Endothelial cell (in vitro differentiated cells): ENCODE results near the gene DEAF1. TPM values are rescaled to one million over a fixed set of nuclear protein-coding genes. Genes with fewer than 3 reads are reported as not detected.

Experiments used
- DNase-seq: peaks from one replicate; pipeline ENCODE4 v3.0.0; 2021; ENCODE audit warnings: low spot score
- H3K27ac Mint-ChIP-seq: one replicate; pipeline ENCODE4 v1.8.0; 2021; ENCODE audit warnings: mixed read lengths, inconsistent platforms; ENCODE audit not compliant: unreplicated experiment
- H3K27me3 Mint-ChIP-seq: one replicate; pipeline ENCODE4 v1.8.0; 2021; ENCODE audit warnings: mild to moderate bottlenecking, moderate library complexity, mixed read lengths, inconsistent platforms; ENCODE audit not compliant: unreplicated experiment
- H3K36me3 Mint-ChIP-seq: one replicate; pipeline ENCODE4 v1.8.0; 2021; ENCODE audit warnings: mild to moderate bottlenecking, low read depth, mixed read lengths, inconsistent platforms; ENCODE audit not compliant: unreplicated experiment
- H3K4me1 Mint-ChIP-seq: one replicate; pipeline ENCODE4 v1.8.0; 2021; ENCODE audit warnings: mild to moderate bottlenecking, mixed read lengths, inconsistent platforms; ENCODE audit not compliant: unreplicated experiment
- H3K4me3 Mint-ChIP-seq: one replicate; pipeline ENCODE4 v1.8.0; 2021; ENCODE audit warnings: mild to moderate bottlenecking, mixed read lengths, inconsistent platforms; ENCODE audit not compliant: unreplicated experiment
- H3K9me3 Mint-ChIP-seq: one replicate; pipeline ENCODE4 v1.8.0; 2021; ENCODE audit warnings: mixed read lengths, inconsistent platforms; ENCODE audit not compliant: unreplicated experiment
- CTCF ChIP-seq: fragments of 200-600 bp; sonication (generic); IDR thresholded peaks from one replicate; pipeline ENCODE4 v1.5.0; 2021; ENCODE audit warnings: antibody characterized with exemption; ENCODE audit not compliant: unreplicated experiment
- total RNA-seq: library from RNA; stranded (reverse); fragmentation: NEBNext Ultra II Directional; extraction: Animal tissue kit (Norgen Biotek cat#: 25700); gene quantifications from one replicate; pipeline ENCODE4 v1.2.1, GENCODE V29; 2021; ENCODE audit not compliant: unreplicated experiment

Gene DEAF1
- total RNA-seq, 1 donor from 2014 or later: 118 TPM

- no peak for TF ChIP-seq CTCF
- H3K9me3 Mint-ChIP-seq: no peaks in the 10 kb centered on the region
- peak within 1 kb of the TSS; percentile 90 for H3K4me3 Mint-ChIP-seq
- H3K27ac Mint-ChIP-seq: peak within 1 kb of the TSS; percentile 87
- H3K4me1 Mint-ChIP-seq: peaks cover 54% of the 10 kb centered on the region
- peaks cover 19% of the 10 kb centered on the region for H3K36me3 Mint-ChIP-seq
- peaks cover 11% of the 10 kb centered on the region for H3K27me3 Mint-ChIP-seq
- peak; percentile 100 for DNase-seq
Observed at GRCh38 chr11:695538-696248, 671 bp upstream of the DEAF1 start, which contains the start of gene TMEM80. Gene TMEM80, plus strand, starts transcription at chr11:695816. Its CDS starts 12 bp downstream, at chr11:695828.

GRCh38 chr11:695288-695537, 191 bp upstream of the DEAF1 start:
- Mint-ChIP-seq H3K36me3 (peaks cover 20% of the 10 kb centered on the region), H3K4me1 (peaks cover 55% of the 10 kb centered on the region), H3K27ac (peak overlapping the region; percentile 87)

DNA sequence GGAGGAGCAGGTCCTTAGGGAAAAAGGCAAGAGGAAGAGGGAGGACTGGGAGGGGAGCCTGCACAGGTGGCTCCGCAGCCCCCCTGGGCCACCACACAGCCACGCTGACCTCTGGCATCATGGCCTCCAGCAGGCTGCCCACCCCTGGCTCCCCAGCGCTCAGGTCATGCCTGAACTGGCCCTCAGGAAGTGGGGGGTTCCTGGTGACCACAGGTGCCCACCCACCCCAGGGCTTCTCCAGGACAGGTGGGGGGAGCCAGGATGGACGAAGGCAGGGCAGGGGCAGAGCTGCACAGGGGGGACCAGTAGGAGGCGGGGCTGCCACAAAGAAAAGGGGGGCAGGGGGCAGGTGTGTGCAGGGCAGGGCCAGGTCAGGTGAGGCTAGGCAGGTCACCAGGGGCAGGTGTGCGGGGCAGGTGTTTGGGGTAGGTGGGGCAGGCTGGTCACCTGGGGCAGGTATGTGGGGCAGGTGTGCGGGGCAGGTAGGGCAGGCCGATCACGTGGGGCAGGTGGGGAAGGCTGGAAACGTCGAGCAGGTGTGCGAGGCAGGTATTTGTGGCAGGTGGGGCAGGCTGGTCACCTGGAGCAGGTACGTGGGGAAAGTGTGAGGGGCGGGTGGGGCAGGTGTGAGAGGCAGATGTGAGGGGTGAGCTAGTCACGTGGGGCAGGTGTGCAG, 997 bp downstream of the DEAF1 start:
- H3K4me3 Mint-ChIP-seq: peak overlapping the region; percentile 89
- TF ChIP-seq CTCF: no peak
- H3K27me3 Mint-ChIP-seq: peaks cover 15% of the 10 kb centered on the region
- peaks cover 20% of the 10 kb centered on the region for H3K36me3 Mint-ChIP-seq
- H3K9me3 Mint-ChIP-seq: no peaks in the 10 kb centered on the region
- peak overlapping the region; percentile 81 for H3K27ac Mint-ChIP-seq
- DNase-seq: no peak
- H3K4me1 Mint-ChIP-seq: peaks cover 60% of the 10 kb centered on the region

More at GRCh38 chr11:695288-695537, 191 bp upstream of the DEAF1 start:
- peak overlapping the region; percentile 86 for H3K4me3 Mint-ChIP-seq
- no peaks in the 10 kb centered on the region for H3K9me3 Mint-ChIP-seq
- no peak for TF ChIP-seq CTCF
- no peak for DNase-seq
- H3K27me3 Mint-ChIP-seq: peaks cover 13% of the 10 kb centered on the region

DNA sequence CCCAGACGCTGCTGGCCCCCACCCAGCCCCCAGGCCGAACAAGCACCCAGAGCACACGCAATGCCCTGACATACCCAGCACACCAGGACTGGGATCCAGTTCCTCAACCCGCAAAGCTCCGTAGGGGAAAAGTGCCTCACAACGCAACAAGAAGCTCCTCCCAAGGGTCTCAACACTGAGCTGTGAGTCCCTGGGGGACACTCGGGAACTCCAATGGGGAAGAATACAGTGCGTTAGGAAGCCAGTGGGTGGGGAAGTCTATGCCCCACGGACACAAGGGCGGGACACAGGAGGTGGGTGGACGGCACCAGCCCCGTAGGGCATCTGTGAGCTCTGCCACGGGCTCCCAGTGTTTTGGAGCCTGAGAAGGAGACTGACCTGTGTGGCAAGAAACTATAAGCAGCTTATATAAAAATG, 1.6 kb downstream of the DEAF1 start:
- Mint-ChIP-seq H3K27ac (peak overlapping the region; percentile 81), H3K9me3 (no peaks in the 10 kb centered on the region), H3K4me3 (peak overlapping the region; percentile 89), H3K27me3 (peaks cover 15% of the 10 kb centered on the region), H3K4me1 (peaks cover 60% of the 10 kb centered on the region), H3K36me3 (peaks cover 20% of the 10 kb centered on the region)
- DNase-seq: no peak
- TF ChIP-seq CTCF: no peak

GRCh38 chr11:692824-693414, 2.1 kb downstream of the DEAF1 start:
- DNase-seq: no peak
- H3K4me1 Mint-ChIP-seq: peaks cover 55% of the 10 kb centered on the region
- TF ChIP-seq CTCF: no peak
- H3K27me3 Mint-ChIP-seq: peaks cover 15% of the 10 kb centered on the region
- no peaks in the 10 kb centered on the region for H3K9me3 Mint-ChIP-seq
- peak overlapping the region; percentile 89 for H3K4me3 Mint-ChIP-seq
- H3K36me3 Mint-ChIP-seq: peaks cover 25% of the 10 kb centered on the region
- H3K27ac Mint-ChIP-seq: peak overlapping the region; percentile 81
